Measurements from ENCODE around the gene COL19A1.

Gene COL19A1

GRCh38 chr6:69866770-69867638 is 648 bp downstream of the COL19A1 start:
- Histone ChIP-seq H3K27ac (peak overlapping the region; percentile 35 to 80), H3K4me3 (peak overlapping the region; percentile 87)
- no peak for TF ChIP-seq CTCF (IDR thresholded peaks at IDR 0.05)
- DNase-seq (ENCODE audit: low spot score) = peak; percentile 74

- TF ChIP-seq CTCF (IDR thresholded peaks at IDR 0.05) = no peak
- peak overlapping the region; percentile 87 for H3K4me3 ChIP-seq
- DNase-seq (ENCODE audit: low spot score) = no peak
- H3K27ac ChIP-seq = peak overlapping the region; percentile 35 to 80
Observed at GRCh38 chr6:69867639-69867976, 1.3 kb downstream of the COL19A1 start.

GRCh38 chr6:69868252-69868804 is 2.0 kb downstream of the COL19A1 start:
- TF ChIP-seq CTCF (IDR thresholded peaks at IDR 0.05) = no peak
- H3K4me3 ChIP-seq = no peak overlapping the region
- no peak for DNase-seq (ENCODE audit: low spot score)

GRCh38 chr6:69868961-69869360 is 2.6 kb downstream of the COL19A1 start:
- no peak overlapping the region for H3K27ac ChIP-seq
- no peak for TF ChIP-seq CTCF (IDR thresholded peaks at IDR 0.05)
- DNase-seq (ENCODE audit: low spot score) = no peak
- no peak overlapping the region for H3K4me3 ChIP-seq

More at GRCh38 chr6:69868252-69868804, 2.0 kb downstream of the COL19A1 start:
- no peak overlapping the region for H3K27ac ChIP-seq

- TF ChIP-seq CTCF (IDR thresholded peaks at IDR 0.05) = no peak
- Histone ChIP-seq H3K4me3 (no peak overlapping the region), H3K27ac (no peak overlapping the region)
- no peak for DNase-seq (ENCODE audit: low spot score)
Observed at GRCh38 chr6:69871107-69871506, 4.8 kb downstream of the COL19A1 start.

- no peak for TF ChIP-seq CTCF (IDR thresholded peaks at IDR 0.05)
- DNase-seq (ENCODE audit: low spot score) = no peak
- Histone ChIP-seq H3K27ac (no peak overlapping the region), H3K4me3 (no peak overlapping the region)
Observed at GRCh38 chr6:69873291-69873690, 6.9 kb downstream of the COL19A1 start.

GRCh38 chr6:69875715-69876114 is 9.4 kb downstream of the COL19A1 start:
- no peak overlapping the region for H3K27ac ChIP-seq
- no peak overlapping the region for H3K4me3 ChIP-seq
- DNase-seq (ENCODE audit: low spot score) = no peak
- no peak for TF ChIP-seq CTCF (IDR thresholded peaks at IDR 0.05)
